Trophoblast cell (in vitro differentiated cells and primary cell): ENCODE measurements around the gene PHACTR1.

Experiments used
- DNase-seq, 2 donors: peaks; one replicate each; pipeline ENCODE4 v3.0.0-alpha.2; 2016
- H2AFZ ChIP-seq: 2 replicates; pipeline ENCODE4 v1.6.1; 2013; ENCODE audit warnings: low read length, moderate library complexity, mild to moderate bottlenecking; ENCODE audit not compliant: insufficient read depth, poor library complexity
- H2AK5ac ChIP-seq: 2 replicates; pipeline ENCODE4 v1.6.1; 2013; ENCODE audit warnings: mild to moderate bottlenecking, low read length
- H2BK120ac ChIP-seq: 2 replicates; pipeline ENCODE4 v1.6.1; 2013; ENCODE audit warnings: low read length, mild to moderate bottlenecking, moderate library complexity; ENCODE audit not compliant: insufficient read depth, poor library complexity
- H2BK12ac ChIP-seq: 2 replicates; pipeline ENCODE4 v1.6.1; 2013; ENCODE audit warnings: mild to moderate bottlenecking, low read length, moderate library complexity
- H2BK5ac ChIP-seq: 2 replicates; pipeline ENCODE4 v1.6.1; 2013; ENCODE audit warnings: low read length, low read depth, moderate library complexity, mild to moderate bottlenecking; ENCODE audit not compliant: poor library complexity
- H3K14ac ChIP-seq: 2 replicates; pipeline ENCODE4 v1.6.1; 2013; ENCODE audit warnings: mild to moderate bottlenecking, low read length
- H3K18ac ChIP-seq: 2 replicates; pipeline ENCODE4 v1.6.1; 2013; ENCODE audit warnings: mild to moderate bottlenecking, low read length
- H3K23ac ChIP-seq: 2 replicates; pipeline ENCODE4 v1.6.1; 2013; ENCODE audit warnings: low read length
- H3K27ac ChIP-seq: 2 replicates; pipeline ENCODE4 v1.5.1; 2013; ENCODE audit warnings: low read depth, mild to moderate bottlenecking, inconsistent platforms, low read length, moderate library complexity
- H3K27me3 ChIP-seq: 2 replicates; pipeline ENCODE4 v1.6.1; 2013; ENCODE audit warnings: inconsistent platforms, mild to moderate bottlenecking, low read length, moderate library complexity; ENCODE audit not compliant: insufficient read depth
- H3K36me3 ChIP-seq, 2 experiments: 1 replicate in 1 of 2; 2 replicates in 1 of 2; pipeline ENCODE4 v1.6.1; 2013; ENCODE audit warnings: low read length in 2 of 2, mild to moderate bottlenecking in 2 of 2, moderate library complexity in 1 of 2; ENCODE audit not compliant: insufficient read depth in 2 of 2, control insufficient read depth in 1 of 2
- H3K4ac ChIP-seq: 2 replicates; pipeline ENCODE4 v1.6.1; 2013; ENCODE audit warnings: low read depth, mild to moderate bottlenecking, low read length, moderate library complexity
- H3K4me1 ChIP-seq, 2 experiments: 1 replicate in 1 of 2; 2 replicates in 1 of 2; pipeline ENCODE4 v1.6.1; 2013; ENCODE audit warnings: low read length in 2 of 2, mild to moderate bottlenecking in 2 of 2, moderate library complexity in 1 of 2; ENCODE audit not compliant: insufficient read depth in 2 of 2, control insufficient read depth in 1 of 2
- H3K4me2 ChIP-seq: 2 replicates; pipeline ENCODE4 v1.6.1; 2013; ENCODE audit warnings: inconsistent platforms, mild to moderate bottlenecking, low read length, moderate library complexity
- H3K4me3 ChIP-seq: 2 replicates; pipeline ENCODE4 v1.5.1; 2013; ENCODE audit warnings: mild to moderate bottlenecking, low read depth, low read length, inconsistent platforms
- H3K79me1 ChIP-seq: one replicate; pipeline ENCODE4 v1.6.1; 2013; ENCODE audit warnings: low read length
- H3K79me2 ChIP-seq: 2 replicates; pipeline ENCODE4 v1.6.1; 2013; ENCODE audit warnings: low read length, mild to moderate bottlenecking; ENCODE audit not compliant: control insufficient read depth, insufficient read depth, poor library complexity
- H3K9ac ChIP-seq: 2 replicates; pipeline ENCODE4 v1.6.1; 2013; ENCODE audit warnings: mild to moderate bottlenecking, low read length
- H3K9me3 ChIP-seq: 2 replicates; pipeline ENCODE4 v1.6.1; 2013; ENCODE audit warnings: low read depth, mild to moderate bottlenecking, control low read depth, inconsistent platforms, low read length; ENCODE audit not compliant: insufficient read depth
- H4K12ac ChIP-seq: 2 replicates; pipeline ENCODE4 v1.6.1; 2013; ENCODE audit warnings: low read depth, mild to moderate bottlenecking, low read length, moderate library complexity
- H4K8ac ChIP-seq: 2 replicates; pipeline ENCODE4 v1.6.1; 2013; ENCODE audit warnings: low read depth, mild to moderate bottlenecking, low read length, moderate library complexity
- H4K91ac ChIP-seq: one replicate; pipeline ENCODE4 v1.6.1; 2013; ENCODE audit warnings: low read depth, mild to moderate bottlenecking, low read length, moderate library complexity
- WGBS: extraction: QIAGEN DNeasy Blood & Tissue Kit; methylation state at CpG from one replicate; pipeline ENCODE4 v1.1.7; 2013; ENCODE audit warnings: missing lambda C conversion rate; ENCODE audit not compliant: insufficient read length, insufficient coverage; ENCODE audit errors: extremely low coverage; 5-methylcytosine and 5-hydroxymethylcytosine counted together

Gene PHACTR1

GRCh38 chr6:12767016-12767415 lies 50.4 kb downstream of the PHACTR1 start:
- no peak overlapping the region for H3K4me3 ChIP-seq
- no CpG with 5 or more reads among the region's 3 CpGs for WGBS
- no peak overlapping the region for H2BK120ac ChIP-seq
- no peaks in the 10 kb centered on the region for H3K27me3 ChIP-seq
- H3K79me2 ChIP-seq, result no peaks in the 10 kb centered on the region
- H3K4me1 ChIP-seq, result no peaks in the 10 kb centered on the region
- H4K91ac ChIP-seq, result no peak overlapping the region
- no peaks in the 10 kb centered on the region for H3K79me1 ChIP-seq
- no peak overlapping the region for H4K8ac ChIP-seq
- H3K4ac ChIP-seq, result no peak overlapping the region
- H3K27ac ChIP-seq, result no peak overlapping the region
- H3K4me2 ChIP-seq, result no peak overlapping the region
- no peak overlapping the region for H3K9ac ChIP-seq
- no peak overlapping the region for H2BK5ac ChIP-seq
- no peak overlapping the region for H3K23ac ChIP-seq
- no peak overlapping the region for H3K14ac ChIP-seq
- H2BK12ac ChIP-seq, result no peak overlapping the region
- no peaks in the 10 kb centered on the region for H3K36me3 ChIP-seq
- no peaks in the 10 kb centered on the region for H3K9me3 ChIP-seq
- no peak overlapping the region for H4K12ac ChIP-seq
- no peak overlapping the region for H2AK5ac ChIP-seq
- no peak overlapping the region for H2AFZ ChIP-seq
- no peak overlapping the region for H3K18ac ChIP-seq
- DNase-seq, result no peak

GRCh38 chr6:12769556-12770256 lies 53.1 kb downstream of the PHACTR1 start:
- H3K9me3 ChIP-seq, result no peaks in the 10 kb centered on the region
- H4K8ac ChIP-seq, result no peak overlapping the region
- no peak overlapping the region for H3K4me2 ChIP-seq
- H3K9ac ChIP-seq, result no peak overlapping the region
- no peaks in the 10 kb centered on the region for H3K79me2 ChIP-seq
- no peak overlapping the region for H3K27ac ChIP-seq
- H2BK120ac ChIP-seq, result no peak overlapping the region
- no peak overlapping the region for H3K23ac ChIP-seq
- no peak overlapping the region for H3K4ac ChIP-seq
- no peaks in the 10 kb centered on the region for H3K4me1 ChIP-seq
- no peak overlapping the region for H2BK5ac ChIP-seq
- no peaks in the 10 kb centered on the region for H3K36me3 ChIP-seq
- WGBS, result no CpG with 5 or more reads among the region's 9 CpGs
- H2AK5ac ChIP-seq, result no peak overlapping the region
- H2BK12ac ChIP-seq, result no peak overlapping the region
- H3K4me3 ChIP-seq, result no peak overlapping the region
- no peaks in the 10 kb centered on the region for H3K27me3 ChIP-seq
- no peak overlapping the region for H3K18ac ChIP-seq
- no peak overlapping the region for H3K14ac ChIP-seq
- H3K79me1 ChIP-seq, result no peaks in the 10 kb centered on the region
- H4K91ac ChIP-seq, result no peak overlapping the region
- no peak for DNase-seq
- no peak overlapping the region for H4K12ac ChIP-seq
- H2AFZ ChIP-seq, result no peak overlapping the region

- no peak overlapping the region for H3K4me2 ChIP-seq
- H4K12ac ChIP-seq, result no peak overlapping the region
- H3K4me3 ChIP-seq, result no peak overlapping the region
- H3K36me3 ChIP-seq, result no peaks in the 10 kb centered on the region
- no peak overlapping the region for H3K18ac ChIP-seq
- H3K4me1 ChIP-seq, result no peaks in the 10 kb centered on the region
- no peak overlapping the region for H4K91ac ChIP-seq
- no peaks in the 10 kb centered on the region for H3K79me2 ChIP-seq
- no peak overlapping the region for H2BK12ac ChIP-seq
- no peaks in the 10 kb centered on the region for H3K79me1 ChIP-seq
- H2BK5ac ChIP-seq, result no peak overlapping the region
- no CpG with 5 or more reads among the region's 3 CpGs for WGBS
- H3K27me3 ChIP-seq, result no peaks in the 10 kb centered on the region
- no peak overlapping the region for H3K23ac ChIP-seq
- no peak overlapping the region for H4K8ac ChIP-seq
- no peak overlapping the region for H2AK5ac ChIP-seq
- H2AFZ ChIP-seq, result no peak overlapping the region
- H3K14ac ChIP-seq, result no peak overlapping the region
- no peak for DNase-seq
- no peak overlapping the region for H3K4ac ChIP-seq
- H3K9ac ChIP-seq, result no peak overlapping the region
- no peaks in the 10 kb centered on the region for H3K9me3 ChIP-seq
- no peak overlapping the region for H2BK120ac ChIP-seq
- H3K27ac ChIP-seq, result no peak overlapping the region
Observed at GRCh38 chr6:12772416-12772815, 55.8 kb downstream of the PHACTR1 start.

- Histone ChIP-seq H3K4me1 (no peaks in the 10 kb centered on the region), H3K23ac (no peak overlapping the region), H3K9ac (no peak overlapping the region), H3K27me3 (no peaks in the 10 kb centered on the region), H2BK12ac (no peak overlapping the region), H3K36me3 (no peaks in the 10 kb centered on the region), H3K27ac (no peak overlapping the region), H3K14ac (no peak overlapping the region), H3K9me3 (no peaks in the 10 kb centered on the region), H3K4me3 (no peak overlapping the region), H2AFZ (no peak overlapping the region), H4K12ac (no peak overlapping the region), H3K79me2 (no peaks in the 10 kb centered on the region), H2BK120ac (no peak overlapping the region), H2BK5ac (no peak overlapping the region), H3K79me1 (no peaks in the 10 kb centered on the region), H3K4me2 (no peak overlapping the region), H3K4ac (no peak overlapping the region), H4K8ac (no peak overlapping the region), H3K18ac (no peak overlapping the region), H2AK5ac (no peak overlapping the region), H4K91ac (no peak overlapping the region)
- no peak for DNase-seq
- no CpG with 5 or more reads among the region's 4 CpGs for WGBS
Observed at GRCh38 chr6:12776291-12776690, 59.7 kb downstream of the PHACTR1 start.
